Fibroblast of villous mesenchyme (primary cell): ENCODE data around the gene ADGRL3. TPM values are rescaled to one million over a fixed set of nuclear protein-coding genes. Genes with fewer than 3 reads are reported as not detected.

Experiments used
- DNase-seq: peaks from one replicate; pipeline ENCODE4 v3.0.0-alpha.2; 2010; ENCODE audit warnings: low read depth
- H3K4me3 ChIP-seq: 2 replicates; pipeline ENCODE4 v1.5.1; 2011; ENCODE audit warnings: low read depth, mild to moderate bottlenecking, low read length
- total RNA-seq: library from RNA; depleted of rRNA; stranded (reverse); fragments of >200 nt; gene quantifications from 2 replicates; pipeline ENCODE4 v1.2.3, GENCODE V29; 2012
- TF ChIP-seq, protein P1 (sequence below): IDR thresholded peaks from 2 replicates; pipeline ENCODE4 v1.5.1; 2012; ENCODE audit warnings: low read depth, mild to moderate bottlenecking, low read length; ENCODE audit not compliant: insufficient read depth

ADGRL3 gene
- total RNA-seq, 1 donor: 2.2 TPM

DNA sequence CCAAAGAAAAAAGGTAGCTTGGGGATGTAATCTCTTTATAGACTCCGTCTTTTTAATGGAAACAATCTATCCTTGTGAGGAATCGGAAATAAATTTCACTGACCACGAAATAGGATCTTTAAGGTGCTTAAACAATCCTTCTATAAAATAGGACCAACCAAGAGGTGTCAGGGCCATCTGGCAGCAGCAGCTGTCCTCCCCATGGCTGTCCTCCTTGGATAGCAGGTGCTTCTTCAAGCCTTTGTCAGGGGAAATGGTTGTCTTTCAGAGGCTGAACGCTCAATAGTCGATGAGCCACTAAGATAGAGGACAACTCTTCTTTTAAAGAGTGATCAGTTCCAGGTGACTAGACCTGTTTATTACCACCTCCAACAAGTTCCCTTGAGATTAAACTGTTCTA lies 231.0 kb downstream of the ADGRL3 start:
- DNase-seq: no peak
- TF ChIP-seq, protein P1, sequence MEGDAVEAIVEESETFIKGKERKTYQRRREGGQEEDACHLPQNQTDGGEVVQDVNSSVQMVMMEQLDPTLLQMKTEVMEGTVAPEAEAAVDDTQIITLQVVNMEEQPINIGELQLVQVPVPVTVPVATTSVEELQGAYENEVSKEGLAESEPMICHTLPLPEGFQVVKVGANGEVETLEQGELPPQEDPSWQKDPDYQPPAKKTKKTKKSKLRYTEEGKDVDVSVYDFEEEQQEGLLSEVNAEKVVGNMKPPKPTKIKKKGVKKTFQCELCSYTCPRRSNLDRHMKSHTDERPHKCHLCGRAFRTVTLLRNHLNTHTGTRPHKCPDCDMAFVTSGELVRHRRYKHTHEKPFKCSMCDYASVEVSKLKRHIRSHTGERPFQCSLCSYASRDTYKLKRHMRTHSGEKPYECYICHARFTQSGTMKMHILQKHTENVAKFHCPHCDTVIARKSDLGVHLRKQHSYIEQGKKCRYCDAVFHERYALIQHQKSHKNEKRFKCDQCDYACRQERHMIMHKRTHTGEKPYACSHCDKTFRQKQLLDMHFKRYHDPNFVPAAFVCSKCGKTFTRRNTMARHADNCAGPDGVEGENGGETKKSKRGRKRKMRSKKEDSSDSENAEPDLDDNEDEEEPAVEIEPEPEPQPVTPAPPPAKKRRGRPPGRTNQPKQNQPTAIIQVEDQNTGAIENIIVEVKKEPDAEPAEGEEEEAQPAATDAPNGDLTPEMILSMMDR: no peak
- no peak overlapping the region for H3K4me3 ChIP-seq

DNA sequence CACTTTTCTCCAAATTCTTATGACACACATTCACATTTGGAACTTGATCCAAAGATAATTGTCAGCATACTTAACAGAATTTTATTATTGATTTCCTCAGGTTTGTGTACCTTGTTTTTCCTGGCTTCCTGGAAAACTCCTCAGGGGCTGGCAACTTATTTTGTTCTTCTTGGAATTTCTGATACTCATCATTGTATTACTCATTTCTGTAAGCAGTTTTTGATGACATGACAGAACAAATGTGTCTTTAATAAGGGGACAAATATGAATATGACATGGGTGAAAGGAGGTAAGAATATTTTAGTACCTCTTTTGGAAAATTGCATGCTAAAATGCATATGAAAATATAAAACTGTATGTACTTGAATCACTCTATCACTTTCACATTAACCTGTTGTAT lies 237.8 kb downstream of the ADGRL3 start:
- TF ChIP-seq, protein P1: no peak
- no peak overlapping the region for H3K4me3 ChIP-seq
- DNase-seq: no peak

DNA sequence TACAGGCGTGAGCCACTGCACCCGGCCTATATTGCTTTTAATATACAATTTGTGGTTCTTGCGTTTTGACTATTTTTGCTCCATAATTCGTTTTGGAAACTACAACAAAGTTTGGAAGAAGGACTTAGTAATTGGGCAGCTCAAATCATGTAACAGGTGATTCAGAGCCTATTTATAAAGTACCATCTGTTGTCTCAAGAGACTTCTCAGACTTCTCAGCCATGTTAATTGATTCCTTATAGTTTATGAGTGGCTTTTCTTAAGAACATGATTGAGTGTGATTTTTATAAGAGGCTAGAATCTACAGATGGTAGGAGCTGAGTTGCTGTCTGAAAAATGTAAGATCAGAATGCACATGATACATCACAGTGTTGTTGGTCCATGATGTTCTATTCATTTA lies 240.2 kb downstream of the ADGRL3 start:
- TF ChIP-seq, protein P1: no peak
- no peak for DNase-seq
- H3K4me3 ChIP-seq: no peak overlapping the region

DNA sequence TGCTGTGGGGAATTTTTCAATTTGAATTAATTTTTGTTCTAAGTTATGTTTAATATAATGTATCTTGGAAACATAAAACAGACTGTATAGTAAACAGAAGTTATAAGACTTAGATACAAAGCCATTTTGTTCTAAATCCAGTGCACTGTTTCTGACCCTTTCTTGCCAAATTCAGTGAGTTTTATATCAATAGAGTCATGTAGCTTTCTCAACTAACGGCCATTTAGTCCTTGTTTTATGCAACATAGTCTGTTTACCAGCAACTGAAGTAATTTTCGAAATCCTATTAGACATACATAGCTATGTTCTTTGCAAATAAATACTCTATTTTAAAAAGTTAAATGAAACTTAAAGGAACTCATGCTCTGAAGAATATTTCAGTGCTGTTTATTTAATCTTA lies 242.8 kb downstream of the ADGRL3 start:
- TF ChIP-seq, protein P1: no peak
- peak; percentile 17 for DNase-seq
- no peak overlapping the region for H3K4me3 ChIP-seq

DNA sequence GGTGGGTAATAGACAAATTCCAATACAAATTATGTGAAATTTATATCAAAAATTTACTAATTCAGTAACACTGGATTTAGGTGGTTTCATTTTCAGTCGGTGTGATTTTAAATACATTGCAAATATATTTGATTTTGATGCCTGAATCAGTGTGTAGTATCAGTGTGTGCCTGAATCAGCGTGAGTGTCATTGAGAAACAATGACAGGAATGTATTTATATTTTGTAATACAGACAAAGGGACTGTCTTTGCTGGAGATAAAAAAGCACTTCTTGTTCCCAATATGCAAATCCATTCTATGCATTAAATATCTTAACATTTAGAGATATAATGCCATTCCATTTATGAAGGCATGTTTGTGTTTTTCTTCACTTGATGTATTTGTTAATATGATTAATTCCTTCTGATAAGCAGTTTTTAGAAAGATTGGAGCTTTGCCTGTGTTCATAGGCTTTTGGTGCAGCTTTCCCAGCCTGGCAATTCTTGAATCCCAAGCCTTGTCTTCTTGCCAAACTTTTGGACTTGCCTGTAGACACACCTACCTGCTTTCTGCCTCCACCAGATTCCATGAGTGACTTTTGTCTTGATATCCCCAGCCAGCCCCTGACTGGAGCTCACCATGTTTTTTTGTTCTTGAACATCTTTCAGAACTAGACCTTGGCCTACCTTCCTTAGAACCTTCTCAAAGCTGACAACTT lies 243.8 kb downstream of the ADGRL3 start:
- no peak overlapping the region for H3K4me3 ChIP-seq
- peak; percentile 32 for DNase-seq
- TF ChIP-seq, protein P1: no peak

DNA sequence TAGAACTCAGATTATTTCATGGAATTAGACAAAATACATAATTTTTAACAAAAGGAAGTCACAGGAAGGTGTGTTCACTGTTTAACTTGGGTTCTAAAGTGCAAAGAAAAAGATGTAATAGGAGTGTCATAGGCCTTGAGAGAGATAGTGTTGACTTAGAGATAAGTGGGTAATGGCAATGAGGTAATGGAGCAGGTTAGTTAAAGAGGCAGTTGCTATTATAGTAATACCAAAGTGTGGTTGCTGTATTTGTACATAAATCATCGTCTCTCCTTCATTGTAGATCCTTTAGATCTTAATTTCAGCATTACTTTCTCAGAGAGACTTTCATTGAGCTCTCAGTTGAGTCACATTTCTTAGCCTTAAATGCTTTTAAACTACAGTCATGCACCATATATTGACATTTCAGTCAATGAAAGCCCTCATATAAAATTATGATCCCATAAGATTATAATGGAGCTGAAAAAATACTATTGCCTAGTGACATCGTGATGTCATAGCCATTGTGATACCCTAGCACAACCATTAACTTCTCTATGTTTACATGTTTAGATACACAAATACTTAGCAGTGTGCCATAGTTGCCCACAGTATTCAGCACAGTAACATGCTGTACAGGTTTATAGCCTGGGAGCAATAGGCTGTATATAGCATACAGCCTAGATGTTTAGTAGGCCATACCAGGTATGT lies 245.4 kb downstream of the ADGRL3 start:
- no peak for DNase-seq
- H3K4me3 ChIP-seq: no peak overlapping the region
- TF ChIP-seq, protein P1: no peak
